T1000 (cell line): Measurements from ENCODE around the gene RHOBTB1.

Experiments
- DNase-seq: peaks from one replicate; lab custom pipeline; 2025; ENCODE audit warnings: mixed read lengths; lab: John Stamatoyannopoulos, UW

The RHOBTB1 gene

GRCh38 chr10:60820093-60820754, 123.8 kb downstream of the RHOBTB1 start:
- DNase-seq: no peak
